ENCODE results near the gene CD180.

The CD180 gene

GRCh38 chr5:67209141-67209771, 12.7 kb upstream of the CD180 start:
- H3K4me3 ChIP-seq (ENCODE audit: low read depth, low read length): no peak overlapping the region
- peaks cover 12% of the 10 kb centered on the region for H3K4me1 ChIP-seq (ENCODE audit: control insufficient read depth, insufficient read depth, low read length, unreplicated experiment)
- peak overlapping the region; percentile 43 for H2AFZ ChIP-seq (ENCODE audit: low read length, unreplicated experiment)
- H3K27ac ChIP-seq (ENCODE audit: low read depth, low read length): no peak overlapping the region
- no peaks in the 10 kb centered on the region for H3K79me2 ChIP-seq (ENCODE audit: control insufficient read depth, insufficient read depth, low read length, unreplicated experiment)
- H3K27me3 ChIP-seq (ENCODE audit: insufficient read depth, low read length): no peaks in the 10 kb centered on the region
- no peaks in the 10 kb centered on the region for H3K36me3 ChIP-seq (ENCODE audit: insufficient read depth, low read length)

GRCh38 chr5:67208403-67208802, 11.8 kb upstream of the CD180 start:
- Histone ChIP-seq H3K27ac (ENCODE audit: low read depth, low read length) (no peak overlapping the region), H3K36me3 (ENCODE audit: insufficient read depth, low read length) (no peaks in the 10 kb centered on the region), H3K4me1 (ENCODE audit: control insufficient read depth, insufficient read depth, low read length, unreplicated experiment) (peaks cover 12% of the 10 kb centered on the region), H3K79me2 (ENCODE audit: control insufficient read depth, insufficient read depth, low read length, unreplicated experiment) (no peaks in the 10 kb centered on the region), H2AFZ (ENCODE audit: low read length, unreplicated experiment) (no peak overlapping the region), H3K4me3 (ENCODE audit: low read depth, low read length) (no peak overlapping the region), H3K27me3 (ENCODE audit: insufficient read depth, low read length) (no peaks in the 10 kb centered on the region)

- Histone ChIP-seq H3K27ac (ENCODE audit: low read depth, low read length) (no peak overlapping the region), H3K4me1 (ENCODE audit: control insufficient read depth, insufficient read depth, low read length, unreplicated experiment) (peaks cover 8% of the 10 kb centered on the region)
These were observed 10.3 kb upstream of the CD180 start for GRCh38 chr5:67206929-67207328.

GRCh38 chr5:67206461-67206860, 9.9 kb upstream of the CD180 start:
- H3K4me3 ChIP-seq (ENCODE audit: low read depth, low read length): no peak overlapping the region
- no peaks in the 10 kb centered on the region for H3K27me3 ChIP-seq (ENCODE audit: insufficient read depth, low read length)
- H2AFZ ChIP-seq (ENCODE audit: low read length, unreplicated experiment): peak overlapping the region; percentile 8
- peaks cover 7% of the 10 kb centered on the region for H3K4me1 ChIP-seq (ENCODE audit: control insufficient read depth, insufficient read depth, low read length, unreplicated experiment)
- no peaks in the 10 kb centered on the region for H3K79me2 ChIP-seq (ENCODE audit: control insufficient read depth, insufficient read depth, low read length, unreplicated experiment)
- no peak overlapping the region for H3K27ac ChIP-seq (ENCODE audit: low read depth, low read length)
- H3K36me3 ChIP-seq (ENCODE audit: insufficient read depth, low read length): no peaks in the 10 kb centered on the region

More at GRCh38 chr5:67206929-67207328, 10.3 kb upstream of the CD180 start:
- Histone ChIP-seq H3K27me3 (ENCODE audit: insufficient read depth, low read length) (no peaks in the 10 kb centered on the region), H3K79me2 (ENCODE audit: control insufficient read depth, insufficient read depth, low read length, unreplicated experiment) (no peaks in the 10 kb centered on the region), H3K36me3 (ENCODE audit: insufficient read depth, low read length) (no peaks in the 10 kb centered on the region), H2AFZ (ENCODE audit: low read length, unreplicated experiment) (peak overlapping the region; percentile 8), H3K4me3 (ENCODE audit: low read depth, low read length) (no peak overlapping the region)

- Histone ChIP-seq H3K27ac (ENCODE audit: low read depth, low read length) (no peak overlapping the region), H2AFZ (ENCODE audit: low read length, unreplicated experiment) (no peak overlapping the region), H3K4me3 (ENCODE audit: low read depth, low read length) (no peak overlapping the region), H3K36me3 (ENCODE audit: insufficient read depth, low read length) (no peaks in the 10 kb centered on the region), H3K27me3 (ENCODE audit: insufficient read depth, low read length) (no peaks in the 10 kb centered on the region), H3K4me1 (ENCODE audit: control insufficient read depth, insufficient read depth, low read length, unreplicated experiment) (peaks cover 7% of the 10 kb centered on the region), H3K79me2 (ENCODE audit: control insufficient read depth, insufficient read depth, low read length, unreplicated experiment) (no peaks in the 10 kb centered on the region)
These were observed 9.4 kb upstream of the CD180 start for GRCh38 chr5:67205981-67206380.

DNA sequence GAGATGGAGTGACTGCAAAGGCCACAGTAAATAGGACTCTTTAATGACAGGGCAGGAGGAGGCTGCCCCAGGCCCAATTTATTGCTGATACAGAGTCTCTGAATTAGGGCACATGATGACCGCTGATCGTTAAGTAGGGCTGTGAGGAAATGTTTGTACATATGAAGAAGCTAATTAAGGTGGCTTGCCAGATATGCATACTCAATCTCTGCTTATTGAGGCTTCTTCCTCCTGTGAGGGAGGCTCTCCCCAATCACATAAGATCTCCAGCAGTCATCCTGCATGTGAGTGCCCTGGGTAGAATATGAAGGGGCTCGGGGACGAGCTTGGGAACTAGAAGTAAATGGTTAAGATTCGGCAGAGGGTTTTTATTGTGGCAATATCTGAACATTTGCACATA, 8.2 kb upstream of the CD180 start:
- Histone ChIP-seq H2AFZ (ENCODE audit: low read length, unreplicated experiment) (no peak overlapping the region), H3K4me3 (ENCODE audit: low read depth, low read length) (no peak overlapping the region), H3K27ac (ENCODE audit: low read depth, low read length) (no peak overlapping the region), H3K4me1 (ENCODE audit: control insufficient read depth, insufficient read depth, low read length, unreplicated experiment) (peaks cover 7% of the 10 kb centered on the region), H3K27me3 (ENCODE audit: insufficient read depth, low read length) (no peaks in the 10 kb centered on the region), H3K36me3 (ENCODE audit: insufficient read depth, low read length) (no peaks in the 10 kb centered on the region), H3K79me2 (ENCODE audit: control insufficient read depth, insufficient read depth, low read length, unreplicated experiment) (no peaks in the 10 kb centered on the region)

GRCh38 chr5:67203701-67204074, 7.1 kb upstream of the CD180 start:
- peaks cover 7% of the 10 kb centered on the region for H3K4me1 ChIP-seq (ENCODE audit: control insufficient read depth, insufficient read depth, low read length, unreplicated experiment)
- no peak overlapping the region for H3K27ac ChIP-seq (ENCODE audit: low read depth, low read length)
- no peaks in the 10 kb centered on the region for H3K36me3 ChIP-seq (ENCODE audit: insufficient read depth, low read length)
- no peaks in the 10 kb centered on the region for H3K79me2 ChIP-seq (ENCODE audit: control insufficient read depth, insufficient read depth, low read length, unreplicated experiment)
- no peak overlapping the region for H2AFZ ChIP-seq (ENCODE audit: low read length, unreplicated experiment)
- no peaks in the 10 kb centered on the region for H3K27me3 ChIP-seq (ENCODE audit: insufficient read depth, low read length)
- H3K4me3 ChIP-seq (ENCODE audit: low read depth, low read length): no peak overlapping the region

GRCh38 chr5:67202828-67203227, 6.2 kb upstream of the CD180 start:
- no peak overlapping the region for H3K27ac ChIP-seq (ENCODE audit: low read depth, low read length)
- no peaks in the 10 kb centered on the region for H3K36me3 ChIP-seq (ENCODE audit: insufficient read depth, low read length)
- no peaks in the 10 kb centered on the region for H3K79me2 ChIP-seq (ENCODE audit: control insufficient read depth, insufficient read depth, low read length, unreplicated experiment)
- H3K27me3 ChIP-seq (ENCODE audit: insufficient read depth, low read length): no peaks in the 10 kb centered on the region
- H3K4me3 ChIP-seq (ENCODE audit: low read depth, low read length): no peak overlapping the region
- no peak overlapping the region for H2AFZ ChIP-seq (ENCODE audit: low read length, unreplicated experiment)
- peaks cover 7% of the 10 kb centered on the region for H3K4me1 ChIP-seq (ENCODE audit: control insufficient read depth, insufficient read depth, low read length, unreplicated experiment)

DNA sequence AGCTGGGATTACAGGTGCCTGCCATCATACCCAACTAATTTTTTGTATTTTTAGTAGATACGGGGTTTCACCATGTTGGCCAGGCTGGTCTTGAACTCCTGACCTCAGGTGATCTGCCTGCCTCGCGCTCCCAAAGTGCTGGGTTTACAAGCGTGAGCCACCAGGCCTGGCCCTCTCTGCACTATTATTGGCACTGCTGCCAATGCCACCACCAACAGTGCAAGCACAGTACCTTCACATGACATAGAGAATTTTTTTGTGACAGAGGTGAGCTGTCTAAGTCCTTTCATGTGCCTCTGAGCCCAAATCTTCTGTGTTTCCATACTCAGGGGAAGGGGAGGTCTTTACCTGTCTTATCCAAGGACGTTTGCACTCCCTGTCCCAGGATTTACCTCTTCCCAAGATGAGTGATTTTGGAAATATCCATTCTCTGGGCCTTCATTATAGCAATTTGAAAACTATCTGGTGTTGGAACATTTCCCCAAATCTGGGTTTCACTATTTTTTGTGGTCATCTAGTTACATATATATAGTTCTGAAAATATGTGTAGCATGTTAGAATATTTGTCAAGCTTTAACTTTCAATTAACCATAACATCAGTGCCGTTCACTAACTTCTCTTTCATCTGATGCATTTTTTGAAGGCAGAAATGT, 5.4 kb upstream of the CD180 start:
- H2AFZ ChIP-seq (ENCODE audit: low read length, unreplicated experiment): no peak overlapping the region
- H3K4me3 ChIP-seq (ENCODE audit: low read depth, low read length): no peak overlapping the region
- H3K36me3 ChIP-seq (ENCODE audit: insufficient read depth, low read length): no peaks in the 10 kb centered on the region
- H3K4me1 ChIP-seq (ENCODE audit: control insufficient read depth, insufficient read depth, low read length, unreplicated experiment): peaks cover 7% of the 10 kb centered on the region
- H3K79me2 ChIP-seq (ENCODE audit: control insufficient read depth, insufficient read depth, low read length, unreplicated experiment): no peaks in the 10 kb centered on the region
- H3K27me3 ChIP-seq (ENCODE audit: insufficient read depth, low read length): no peaks in the 10 kb centered on the region
- no peak overlapping the region for H3K27ac ChIP-seq (ENCODE audit: low read depth, low read length)

- Histone ChIP-seq H2AFZ (ENCODE audit: low read length, unreplicated experiment) (no peak overlapping the region), H3K36me3 (ENCODE audit: insufficient read depth, low read length) (no peaks in the 10 kb centered on the region), H3K79me2 (ENCODE audit: control insufficient read depth, insufficient read depth, low read length, unreplicated experiment) (no peaks in the 10 kb centered on the region), H3K27ac (ENCODE audit: low read depth, low read length) (no peak overlapping the region), H3K4me1 (ENCODE audit: control insufficient read depth, insufficient read depth, low read length, unreplicated experiment) (no peaks in the 10 kb centered on the region), H3K4me3 (ENCODE audit: low read depth, low read length) (no peak overlapping the region), H3K27me3 (ENCODE audit: insufficient read depth, low read length) (no peaks in the 10 kb centered on the region)
These were observed 4.4 kb upstream of the CD180 start for GRCh38 chr5:67200809-67201562.

GRCh38 chr5:67199859-67200258, 3.3 kb upstream of the CD180 start:
- Histone ChIP-seq H3K36me3 (ENCODE audit: insufficient read depth, low read length) (no peaks in the 10 kb centered on the region), H3K4me1 (ENCODE audit: control insufficient read depth, insufficient read depth, low read length, unreplicated experiment) (no peaks in the 10 kb centered on the region), H3K4me3 (ENCODE audit: low read depth, low read length) (no peak overlapping the region), H3K27me3 (ENCODE audit: insufficient read depth, low read length) (no peaks in the 10 kb centered on the region), H3K79me2 (ENCODE audit: control insufficient read depth, insufficient read depth, low read length, unreplicated experiment) (no peaks in the 10 kb centered on the region), H3K27ac (ENCODE audit: low read depth, low read length) (no peak overlapping the region), H2AFZ (ENCODE audit: low read length, unreplicated experiment) (no peak overlapping the region)
